Right hindlimb (tissue), 1 donor: ENCODE measurements around the gene SUV39H2.
"Not testable (repeated sequence)": the region's sequence is repeated elsewhere in the genome, so short reads cannot be mapped to it uniquely, and the experiment has no call there.

ENCODE experiments used
- DNase-seq: peaks from one replicate; pipeline ENCODE4 v3.0.0-alpha.2; 2018

SUV39H2 gene

DNA sequence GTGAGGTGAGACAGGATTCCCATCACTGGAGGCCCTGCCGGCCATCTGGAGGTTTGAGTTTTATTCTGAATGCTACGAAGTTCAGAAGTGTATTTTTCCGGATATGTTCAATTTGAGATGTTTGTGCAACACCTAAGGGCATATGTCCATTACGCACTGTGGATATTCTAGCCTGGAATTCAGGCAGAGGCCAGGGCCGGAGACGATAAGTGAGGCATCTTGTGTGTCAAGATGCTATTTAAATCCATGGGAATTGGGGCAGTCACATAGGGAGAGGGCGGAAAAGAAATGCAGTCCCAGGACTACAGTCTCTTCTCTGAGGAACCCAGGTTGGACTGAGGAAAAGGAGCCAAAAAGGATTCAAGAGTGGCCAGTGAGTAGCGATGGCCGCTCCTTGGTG is 1.9 kb upstream of the SUV39H2 start:
- no peak for DNase-seq

DNA sequence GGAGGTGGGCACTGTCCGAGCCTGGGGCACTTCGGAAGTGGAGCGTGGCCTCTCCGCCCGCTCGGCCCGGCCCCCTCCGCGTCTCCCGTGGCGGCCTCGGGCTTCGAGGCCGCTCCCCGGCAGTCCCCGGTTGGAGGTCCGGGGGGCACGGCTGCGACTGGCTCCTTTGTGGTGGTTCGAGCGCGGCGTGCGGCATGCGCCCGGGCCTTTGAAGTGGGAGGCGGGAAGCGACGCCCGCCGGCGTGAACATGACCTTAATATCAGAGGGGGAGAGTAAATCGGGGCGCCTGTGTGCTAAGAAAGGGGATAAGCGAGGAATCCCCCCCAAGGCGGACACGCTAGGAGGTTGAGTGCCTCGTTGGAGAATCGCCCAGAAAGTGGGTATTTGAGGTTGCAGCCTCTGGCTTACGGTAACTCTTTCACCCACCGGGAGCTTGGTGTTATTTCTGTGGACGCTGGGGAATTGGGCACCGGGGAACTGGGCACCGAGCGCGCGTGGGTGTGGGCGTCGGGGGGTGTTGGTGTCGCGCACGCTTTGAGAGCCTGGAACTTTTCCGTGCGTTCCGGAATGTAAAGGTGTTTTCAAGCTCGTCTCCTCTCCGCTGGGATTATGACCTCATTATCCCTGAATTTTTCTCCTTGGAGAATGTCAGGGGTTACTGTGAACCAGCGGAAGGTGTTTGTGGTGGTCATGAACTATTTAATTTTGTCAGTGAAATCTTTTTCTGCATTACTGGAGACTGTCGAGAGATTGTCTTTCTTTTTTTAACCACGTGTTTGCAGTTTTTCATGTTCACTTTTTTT is 660 bp downstream of the SUV39H2 start:
- no peak for DNase-seq

DNA sequence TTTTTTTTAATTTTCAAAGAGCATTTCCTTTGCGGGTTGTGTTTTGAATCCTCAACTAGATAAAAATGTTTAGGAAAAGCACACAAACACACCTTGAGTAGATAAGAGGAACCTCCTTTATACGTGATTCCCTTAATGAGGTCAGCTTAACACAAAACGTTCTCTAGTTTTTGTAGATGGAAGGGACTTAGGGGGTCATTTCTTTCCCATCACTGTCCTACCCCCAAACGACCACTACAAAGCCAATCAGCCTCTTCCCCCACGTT is 1.2 kb downstream of the SUV39H2 start:
- DNase-seq = no peak

DNA sequence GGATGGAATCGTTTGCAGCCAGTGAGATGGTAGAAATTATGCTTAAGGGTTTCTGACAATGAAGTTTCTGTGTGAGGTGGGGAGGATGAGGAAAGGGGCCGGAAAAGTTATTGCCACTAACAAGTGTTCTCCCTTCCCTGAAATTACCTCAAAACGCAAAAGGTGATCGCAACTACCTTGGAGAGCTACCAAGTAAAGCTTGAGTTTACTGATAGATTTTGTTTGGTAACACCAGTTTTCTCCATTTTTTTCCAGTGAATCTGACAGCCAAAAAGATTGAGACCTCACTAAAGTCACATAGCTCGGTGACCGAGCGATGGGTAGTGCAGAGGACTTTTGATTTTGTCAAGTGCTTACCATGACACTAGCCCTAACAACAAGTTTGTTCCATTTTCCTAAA is 1.6 kb downstream of the SUV39H2 start:
- no peak for DNase-seq

DNA sequence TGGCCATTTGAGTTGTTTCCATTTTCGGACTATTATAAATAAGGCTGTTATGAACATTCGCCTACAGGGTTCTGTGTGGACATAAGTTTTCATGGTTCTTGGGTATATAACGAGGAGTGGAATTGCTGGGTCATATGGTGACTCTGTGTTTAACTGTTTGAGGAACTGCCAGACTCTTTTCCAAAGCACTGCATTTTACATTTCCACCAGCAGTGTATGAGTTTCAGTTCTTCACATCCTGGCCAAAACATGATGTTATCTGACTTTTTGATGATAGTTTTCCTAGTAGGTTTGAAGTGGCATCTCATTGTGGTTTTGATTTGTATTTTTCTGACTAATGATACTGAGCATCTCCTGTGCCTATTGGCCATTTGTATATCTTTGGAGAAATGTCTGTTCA is 5.4 kb downstream of the SUV39H2 start:
- no peak for DNase-seq

DNA sequence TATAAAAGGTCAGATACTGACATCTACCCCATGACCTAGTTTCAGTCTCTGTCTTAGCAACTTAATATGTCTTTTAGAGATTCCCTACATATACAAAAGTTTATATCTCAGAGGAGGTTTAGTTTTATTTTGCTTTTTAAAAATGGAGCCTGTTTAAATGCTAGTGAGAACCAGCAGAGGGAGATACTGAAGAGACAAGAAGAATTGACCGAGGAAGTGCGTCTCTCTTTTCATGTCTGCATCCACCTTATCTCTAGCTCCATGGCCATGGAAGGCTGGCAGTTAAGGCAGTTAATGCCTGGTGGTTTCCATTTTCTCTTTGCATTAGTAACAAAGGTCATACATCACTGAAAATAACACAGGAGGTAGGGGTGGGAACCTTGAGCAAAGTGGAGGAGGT is 10.7 kb downstream of the SUV39H2 start:
- DNase-seq = no peak

DNA sequence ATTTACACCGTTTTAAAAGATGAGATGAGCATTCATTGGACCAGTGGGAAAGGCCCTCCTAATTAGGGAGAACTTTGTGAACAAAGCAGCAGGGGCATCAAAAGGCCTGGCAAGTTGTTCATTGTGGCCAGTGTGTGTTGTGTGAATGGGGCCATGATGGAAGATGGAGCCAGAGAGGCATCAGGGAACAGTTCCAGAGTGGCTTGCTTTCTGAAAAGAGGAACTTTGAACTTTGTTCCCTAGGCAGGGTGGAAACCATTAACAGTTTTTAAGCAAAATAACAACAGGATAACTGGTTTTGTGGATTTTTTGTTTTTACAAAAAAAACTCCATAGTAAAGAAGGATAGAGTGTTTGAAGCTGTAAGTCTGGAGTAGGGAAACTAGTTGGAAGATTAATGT is 12.5 kb downstream of the SUV39H2 start:
- no peak for DNase-seq

DNA sequence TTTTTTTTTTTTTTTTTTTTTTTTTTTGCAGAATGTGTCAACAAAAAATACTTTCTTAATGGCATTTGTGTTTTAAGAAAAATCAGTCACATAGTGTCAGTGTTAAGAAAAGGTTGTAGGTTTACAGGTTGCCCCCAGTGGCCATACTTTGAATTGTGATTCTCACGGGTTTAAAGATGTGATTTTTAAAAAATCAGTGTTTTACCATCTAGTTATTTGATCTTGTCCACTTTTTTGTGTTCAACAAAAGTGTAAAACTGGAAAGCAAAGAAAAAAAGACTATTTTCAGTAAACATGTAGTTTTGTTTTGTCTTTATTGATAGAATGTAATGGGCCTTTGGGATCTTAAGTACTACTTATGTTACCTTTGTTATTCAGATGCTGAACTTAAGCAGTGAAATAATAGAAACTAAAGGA is 25.7 kb downstream of the SUV39H2 start:
- DNase-seq = no peak

DNA sequence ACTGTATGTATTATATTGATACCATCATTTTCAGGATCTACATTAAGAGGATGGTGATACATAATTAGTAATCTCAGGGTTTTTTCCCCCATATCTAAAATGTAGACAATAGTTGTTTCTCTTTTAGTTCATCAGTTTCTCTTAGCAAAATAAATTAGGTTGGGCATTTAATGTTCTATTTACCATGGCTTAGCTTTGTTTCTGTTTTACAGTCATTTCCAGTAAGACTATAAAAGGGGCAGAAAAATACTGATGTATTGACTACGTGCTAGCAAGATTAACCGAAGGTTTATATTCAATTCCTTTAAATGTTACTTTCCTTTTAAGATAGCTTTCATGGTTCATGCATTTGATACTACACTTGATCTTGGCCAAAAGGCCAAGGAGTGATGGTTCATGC is 26.2 kb downstream of the SUV39H2 start:
- DNase-seq = no peak

DNA sequence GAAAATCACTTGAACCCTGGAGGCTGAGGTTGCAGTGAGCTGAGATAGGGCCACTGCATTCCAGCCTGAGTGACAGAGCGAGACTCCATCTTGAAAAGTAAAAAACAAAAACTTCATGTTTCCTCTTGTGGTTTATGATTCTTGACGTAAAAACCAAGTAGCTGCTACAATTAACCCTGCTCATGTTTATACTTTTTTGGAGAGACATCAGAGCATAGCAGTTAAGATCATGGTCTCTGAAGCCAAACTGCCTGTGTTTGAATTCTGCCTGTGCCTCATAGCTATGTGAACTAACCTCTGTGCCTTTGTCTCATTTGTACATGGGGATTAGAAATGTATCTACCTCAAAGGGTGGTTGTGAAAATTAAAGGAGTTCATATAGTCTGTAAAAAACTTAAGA is 27.2 kb downstream of the SUV39H2 start:
- no peak for DNase-seq

DNA sequence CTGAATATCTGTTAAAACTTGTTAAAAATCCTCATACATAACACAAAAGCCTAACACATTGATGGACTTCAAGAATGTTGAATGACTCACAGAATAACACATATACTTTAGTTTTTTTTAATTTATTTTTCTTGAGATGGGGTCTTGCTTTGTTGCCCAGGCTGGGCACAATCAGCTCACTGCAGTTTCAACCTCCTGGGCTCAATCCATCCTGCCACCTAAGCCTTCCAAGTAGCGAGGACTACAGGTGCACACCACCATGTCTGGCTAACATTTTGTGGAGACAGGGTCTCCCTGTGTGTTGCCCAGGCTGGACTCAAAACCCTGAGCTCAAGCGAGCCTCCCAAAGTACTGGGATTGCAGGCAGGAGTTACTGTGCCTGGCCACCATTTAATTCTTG is 28.1 kb downstream of the SUV39H2 start:
- no peak for DNase-seq

DNA sequence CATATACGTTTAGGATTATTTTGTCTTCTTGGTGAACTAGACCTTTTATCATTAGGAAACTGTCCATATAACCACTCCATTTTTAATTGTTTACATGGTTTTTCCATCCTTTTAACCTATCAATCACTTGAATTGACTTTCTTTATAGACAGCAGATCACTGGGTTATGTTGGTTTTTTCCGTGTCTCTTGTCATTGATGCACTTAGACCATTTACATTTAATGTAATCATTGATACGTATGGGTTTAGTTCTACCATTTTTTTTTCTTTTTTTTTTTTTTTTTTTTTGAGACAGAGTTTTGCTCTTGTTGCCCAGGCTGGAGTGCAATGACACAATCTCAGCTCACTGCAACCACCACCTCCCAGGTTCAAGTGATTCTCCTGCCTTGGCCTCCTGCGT is 28.9 kb downstream of the SUV39H2 start:
- DNase-seq = not testable (repeated sequence)

DNA sequence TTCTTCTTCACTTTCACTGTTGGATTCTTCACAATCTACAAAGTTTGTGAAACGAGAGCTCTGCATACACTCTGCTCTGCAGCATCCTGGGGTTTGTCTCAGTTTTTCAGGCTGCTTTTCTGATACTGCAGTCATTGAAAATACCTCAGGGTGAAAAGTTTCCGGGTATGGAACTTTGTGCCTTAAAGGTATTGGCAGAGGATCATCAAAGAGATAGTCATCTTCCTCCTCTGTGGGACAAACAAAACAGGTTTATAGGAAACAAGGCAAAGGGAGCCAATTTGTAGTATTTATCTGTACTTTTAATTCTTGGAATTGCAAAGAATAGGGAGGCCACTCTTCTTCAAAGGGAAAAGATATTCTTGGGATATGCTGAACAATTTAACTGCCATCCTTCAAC is 30.4 kb downstream of the SUV39H2 start:
- no peak for DNase-seq

DNA sequence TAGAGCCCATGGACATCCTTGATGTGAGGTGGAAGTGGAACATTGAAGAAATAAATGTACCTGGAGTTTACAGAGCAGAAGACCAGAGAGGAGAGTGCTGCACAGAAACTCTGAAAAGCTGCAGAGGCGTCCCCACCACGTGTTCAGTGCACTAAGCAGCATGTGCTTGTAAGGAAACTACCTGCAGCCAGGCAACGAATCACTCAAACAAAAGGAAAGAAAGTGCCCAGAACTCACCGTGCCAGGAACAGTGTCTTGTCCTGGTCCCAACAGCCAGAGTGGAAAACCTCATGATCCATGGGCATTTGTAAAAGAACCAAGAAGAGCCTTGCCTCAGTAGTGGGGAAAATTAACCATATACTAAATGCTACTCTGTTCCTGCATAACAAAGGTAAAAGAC is 32.3 kb downstream of the SUV39H2 start:
- DNase-seq = no peak

DNA sequence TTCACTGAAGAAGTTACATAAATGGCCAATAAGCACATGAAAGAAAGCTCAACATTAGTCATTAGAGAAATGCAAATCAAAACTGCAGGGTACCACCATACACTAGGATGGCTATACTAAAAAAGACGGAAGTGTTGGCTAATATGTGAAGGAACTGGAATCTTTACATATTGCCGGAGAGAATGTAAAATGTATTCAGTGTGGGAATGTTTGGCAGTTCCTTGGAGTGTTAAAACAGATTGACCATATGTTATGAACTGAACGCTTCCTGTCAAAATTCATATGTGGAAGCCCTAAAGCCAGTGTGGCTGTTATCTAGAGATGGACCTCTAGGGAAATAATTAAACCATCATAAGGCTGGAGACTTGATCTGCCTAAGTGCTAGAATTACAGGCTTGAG is 33.1 kb downstream of the SUV39H2 start:
- no peak for DNase-seq

DNA sequence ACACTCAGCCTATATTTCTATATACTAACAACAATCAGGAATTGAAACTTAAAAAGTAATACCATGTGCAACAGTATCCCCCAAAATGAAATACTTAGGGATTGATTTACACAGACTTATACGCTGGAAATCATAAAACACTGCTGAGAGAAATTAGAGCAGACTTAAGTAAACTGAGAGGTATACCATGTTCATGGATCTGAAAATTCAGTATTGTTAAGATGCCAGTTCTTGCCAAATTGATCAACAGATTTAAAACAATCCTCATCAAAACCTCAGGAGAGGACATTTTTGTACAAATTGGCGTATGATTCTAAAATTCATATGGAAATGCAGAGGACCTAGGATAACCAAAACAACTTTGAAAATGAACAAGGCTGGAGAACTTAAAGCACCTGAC is 37.9 kb downstream of the SUV39H2 start:
- DNase-seq = no peak

DNA sequence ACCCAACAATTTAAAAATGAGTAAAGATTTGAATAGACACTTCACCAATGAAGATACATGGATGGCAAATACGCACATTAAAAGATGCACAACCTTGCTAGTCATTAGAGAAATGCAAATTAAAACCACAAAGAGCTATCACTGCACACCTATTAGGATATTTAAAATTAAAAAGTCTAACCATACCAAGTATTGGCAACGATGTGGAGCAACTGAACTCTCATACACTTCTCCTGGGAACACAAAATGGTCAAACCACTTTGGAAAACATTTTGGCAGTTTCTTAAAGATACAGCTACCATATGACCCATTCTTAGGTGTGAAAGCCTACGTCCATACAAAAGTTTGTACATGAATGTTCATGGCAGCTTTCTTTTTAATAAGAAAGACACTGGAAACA is 39.2 kb downstream of the SUV39H2 start:
- DNase-seq = no peak

DNA sequence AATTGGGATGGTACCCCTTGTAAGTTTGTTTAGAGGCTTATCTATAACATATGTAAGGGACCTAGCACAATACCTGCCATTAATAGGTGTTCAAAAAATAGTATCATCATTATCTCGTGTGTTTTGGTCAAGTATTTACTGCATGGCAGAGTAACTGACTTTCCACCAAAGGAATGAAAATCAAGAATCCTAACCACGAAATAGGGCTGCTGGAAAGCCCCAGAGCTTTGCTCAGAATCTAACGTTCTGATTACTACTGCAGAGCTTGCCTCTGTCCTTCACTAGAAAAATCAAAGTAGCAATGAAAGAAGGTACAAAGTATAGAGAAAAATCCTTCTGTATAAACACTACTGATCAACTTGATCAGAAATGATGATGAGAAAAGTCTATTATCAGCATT is 40.3 kb downstream of the SUV39H2 start:
- no peak for DNase-seq

DNA sequence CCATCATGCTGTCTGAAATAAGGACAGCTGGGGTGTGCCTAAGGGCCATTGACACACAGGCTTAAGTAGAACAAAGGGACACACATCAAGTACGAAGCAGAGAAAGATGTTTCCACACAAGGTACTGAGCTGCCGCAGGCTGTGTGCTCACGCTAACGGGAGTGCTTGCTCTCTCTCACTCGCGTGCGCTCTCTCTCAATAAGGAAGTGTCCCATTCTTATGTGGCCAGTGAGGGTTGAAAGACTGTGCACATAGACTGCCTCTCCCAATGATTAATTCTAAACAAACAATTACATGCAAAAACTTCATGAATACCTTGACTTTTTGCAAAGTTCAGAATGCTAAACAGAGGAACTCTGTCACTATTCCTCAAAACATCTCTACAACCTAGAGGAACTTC is 45.3 kb downstream of the SUV39H2 start:
- no peak for DNase-seq

DNA sequence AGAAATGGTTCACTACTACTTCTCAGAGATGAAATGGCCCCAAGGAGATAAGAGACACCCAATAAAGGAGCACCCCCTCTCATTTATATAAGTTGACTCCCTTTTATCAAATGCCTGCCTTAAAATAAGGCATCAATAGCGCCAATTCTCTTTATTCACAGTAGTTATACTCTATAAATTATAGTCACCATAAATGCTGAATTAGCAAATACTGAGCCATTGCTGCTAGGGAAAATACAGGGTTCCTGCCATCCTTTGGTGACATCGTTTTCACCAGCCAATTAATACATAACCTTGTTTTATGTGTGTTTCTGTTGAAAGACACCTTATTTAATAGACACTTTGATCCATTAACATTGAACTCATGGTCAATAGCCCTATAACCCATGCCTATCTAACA is 46.6 kb downstream of the SUV39H2 start:
- DNase-seq = no peak

DNA sequence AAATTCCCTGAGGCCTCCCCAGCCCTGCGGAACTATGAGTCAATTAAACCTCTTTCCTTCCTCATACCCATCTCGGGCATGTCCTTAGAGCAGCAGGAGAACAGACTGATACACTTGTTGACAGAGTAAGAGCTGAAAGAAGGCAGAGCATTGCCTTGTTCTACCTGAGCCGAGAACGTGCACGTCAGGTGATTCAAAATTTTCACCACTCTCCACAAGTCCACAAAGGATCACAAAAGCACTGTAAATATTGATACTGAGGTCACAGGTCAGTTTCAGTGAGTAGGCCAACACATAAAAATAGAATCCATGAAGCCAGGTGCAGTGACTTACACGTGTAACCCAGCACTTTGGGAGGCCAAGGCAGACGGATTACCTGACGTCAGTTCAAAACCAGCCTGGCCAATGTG is 47.4 kb downstream of the SUV39H2 start:
- no peak for DNase-seq

DNA sequence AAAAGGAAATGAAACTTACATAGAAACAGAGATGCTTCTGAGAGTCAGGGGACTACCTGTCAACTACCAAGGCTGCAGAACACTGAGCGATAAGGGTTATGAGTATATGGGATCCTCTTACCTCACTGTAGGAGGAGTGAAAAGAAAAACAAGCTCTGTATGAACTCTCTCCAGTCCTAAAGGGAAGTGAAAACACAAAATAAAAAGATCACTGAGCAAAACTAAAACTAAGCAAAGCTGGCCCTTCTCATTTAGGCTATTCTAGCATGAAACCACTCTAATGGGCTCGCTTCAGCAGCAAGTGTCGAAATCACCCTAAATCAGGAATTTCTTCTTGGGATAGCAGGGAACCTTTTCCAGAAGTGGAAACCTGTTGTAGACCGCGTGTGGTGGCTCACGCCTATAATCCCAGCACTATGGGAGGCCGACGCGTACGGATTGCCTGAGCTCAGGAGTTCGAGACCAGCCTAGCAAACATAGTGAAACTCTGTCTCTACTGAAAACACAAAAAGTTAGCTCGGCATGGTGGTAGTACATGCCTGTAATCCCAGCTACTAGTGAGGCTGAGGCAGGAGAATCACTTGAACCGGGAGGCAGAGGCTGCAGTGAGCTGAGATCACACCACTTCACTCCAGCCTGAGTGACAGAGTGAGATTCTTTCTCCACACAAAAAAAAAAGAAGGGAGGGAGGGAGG is 48.2 kb downstream of the SUV39H2 start:
- no peak for DNase-seq

DNA sequence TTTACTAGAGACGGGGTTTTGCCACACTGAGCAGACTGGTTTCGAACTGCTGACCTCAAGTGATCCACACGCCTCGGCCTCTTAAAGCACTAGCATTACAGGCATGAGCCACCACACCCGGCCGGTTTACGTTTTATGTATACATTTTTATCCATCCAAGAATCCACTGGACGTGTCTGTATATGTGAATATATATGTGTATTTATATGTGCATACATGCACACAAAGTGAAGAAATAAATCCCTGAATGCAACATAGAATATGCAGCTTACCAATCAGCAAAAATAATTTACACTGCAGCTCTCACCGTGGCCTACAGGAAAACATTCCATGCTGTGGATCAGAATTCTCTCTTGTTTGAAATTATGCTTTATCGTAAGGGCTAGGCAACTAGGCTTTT is 51.9 kb downstream of the SUV39H2 start:
- no peak for DNase-seq

DNA sequence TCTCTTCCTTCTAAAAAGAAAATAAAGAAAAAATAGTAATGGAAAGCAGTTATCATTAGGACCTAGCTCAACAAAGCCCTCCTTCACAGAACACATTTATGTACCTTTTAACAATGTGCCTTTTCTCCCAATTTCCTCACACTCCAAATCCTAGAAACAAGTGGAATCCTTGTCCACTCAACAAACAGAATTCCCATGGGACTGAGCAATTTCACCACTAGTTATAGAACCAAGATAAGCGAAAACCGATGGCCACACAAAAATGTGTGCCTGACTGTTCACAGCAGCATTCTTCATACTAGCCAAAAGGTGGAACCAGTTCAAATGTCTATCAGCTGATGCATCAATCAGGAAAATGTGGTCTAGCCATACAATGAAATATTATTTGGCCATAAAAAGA is 57.9 kb downstream of the SUV39H2 start:
- DNase-seq = no peak

DNA sequence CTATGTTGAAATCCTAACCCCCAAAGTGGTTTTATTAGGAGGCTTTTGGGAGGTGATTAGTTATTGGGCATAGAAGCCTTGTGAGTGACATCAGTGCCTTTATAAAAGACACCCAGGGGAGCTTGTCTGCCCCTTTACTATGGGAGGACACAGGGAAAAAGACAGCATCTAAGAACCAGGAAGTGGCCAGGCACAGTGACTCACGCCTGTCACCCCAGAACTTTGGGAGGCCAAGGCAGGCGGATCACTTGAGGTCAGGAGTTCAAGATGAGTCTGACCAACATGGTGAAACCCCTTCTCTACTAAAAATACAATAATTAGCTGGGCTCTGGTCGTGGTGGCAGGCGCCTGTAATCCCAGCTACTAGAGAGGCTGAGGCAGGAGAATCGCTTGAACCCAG is 60.3 kb downstream of the SUV39H2 start:
- not testable (repeated sequence) for DNase-seq
